ENCODE results near the gene SUPT20HL2.

- TF ChIP-seq CTCF (IDR thresholded peaks at IDR 0.05; ENCODE audit: low read depth, low read length, poor library complexity, severe bottlenecking) (no peak), EZH2phosphoT487 (IDR thresholded peaks at IDR 0.05; ENCODE audit: borderline replicate concordance, low read length) (no peak)
Measured at GRCh38 chrX:24347881-24348280, 34.0 kb upstream of the SUPT20HL2 start.

Measured in DOHH2 (cell line).